NCI-H1436 treated with DMSO at 0.1 percent for 48 hours (cell line): ENCODE results near the gene LGALS4.
"Not testable (repeated sequence)": the region's sequence is repeated elsewhere in the genome, so short reads cannot be mapped to it uniquely, and the experiment has no call there.

ENCODE experiments used
- DNase-seq: peaks from one replicate; lab custom pipeline; 2025; lab: John Stamatoyannopoulos, UW

Gene LGALS4

DNA sequence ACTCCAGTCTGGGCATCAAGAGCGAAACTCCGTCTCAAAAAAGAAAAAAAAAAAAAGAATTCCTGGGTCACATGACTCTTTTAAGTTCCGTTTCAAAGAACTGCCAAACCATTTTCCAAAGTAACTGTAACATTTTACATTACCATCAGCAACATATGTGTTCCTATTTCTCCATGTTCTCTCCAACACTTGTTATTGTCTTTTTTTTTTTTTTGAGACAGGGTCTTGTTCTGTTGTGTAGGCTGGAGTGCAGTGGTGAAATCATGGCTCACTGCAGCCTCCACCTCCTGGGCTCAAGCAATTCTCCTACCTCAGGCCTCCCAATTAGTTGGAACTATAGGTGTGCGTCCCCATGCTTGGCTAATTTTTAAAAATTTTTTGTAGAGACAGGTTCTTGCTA, 17.2 kb downstream of the LGALS4 start:
- no peak for DNase-seq

DNA sequence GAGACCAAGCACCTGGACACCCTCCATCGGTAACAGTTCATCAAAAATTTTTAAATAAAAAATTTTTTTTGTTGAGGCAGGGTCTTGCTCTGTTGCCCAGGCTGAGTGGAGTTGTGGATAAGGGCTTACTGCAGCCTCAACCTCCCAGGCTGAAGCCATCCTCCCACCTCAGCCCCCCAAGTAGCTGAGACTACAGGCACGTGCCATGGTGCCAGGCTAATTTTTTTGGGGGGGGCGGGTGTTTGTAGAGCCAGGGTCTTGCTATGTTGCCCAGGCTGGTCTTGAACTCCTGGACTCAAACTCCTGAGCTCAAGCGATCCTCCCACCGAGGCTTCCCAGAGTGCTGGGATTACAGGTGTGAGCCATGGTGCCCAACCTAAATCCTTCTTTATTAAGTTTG, 19.1 kb downstream of the LGALS4 start:
- DNase-seq, result no peak

DNA sequence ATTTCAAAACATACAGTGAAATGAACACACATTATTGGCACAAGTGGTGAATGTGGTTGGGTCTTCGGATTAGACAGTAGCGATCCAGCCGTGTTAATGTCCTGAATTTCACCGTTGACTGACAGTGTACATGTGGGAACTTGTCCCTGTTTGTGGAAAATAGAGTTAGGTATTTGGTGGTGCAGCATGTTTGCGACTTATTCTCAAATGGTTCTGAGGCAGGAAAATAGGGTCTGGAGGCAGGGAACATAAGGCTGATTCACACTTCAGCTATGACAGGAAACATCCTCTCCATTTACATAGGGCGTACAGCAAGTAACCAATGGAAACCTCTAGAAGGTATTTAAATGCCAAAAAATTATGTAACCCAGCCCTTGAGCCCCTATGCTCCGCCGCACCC, 19.6 kb downstream of the LGALS4 start:
- DNase-seq, result no peak

DNA sequence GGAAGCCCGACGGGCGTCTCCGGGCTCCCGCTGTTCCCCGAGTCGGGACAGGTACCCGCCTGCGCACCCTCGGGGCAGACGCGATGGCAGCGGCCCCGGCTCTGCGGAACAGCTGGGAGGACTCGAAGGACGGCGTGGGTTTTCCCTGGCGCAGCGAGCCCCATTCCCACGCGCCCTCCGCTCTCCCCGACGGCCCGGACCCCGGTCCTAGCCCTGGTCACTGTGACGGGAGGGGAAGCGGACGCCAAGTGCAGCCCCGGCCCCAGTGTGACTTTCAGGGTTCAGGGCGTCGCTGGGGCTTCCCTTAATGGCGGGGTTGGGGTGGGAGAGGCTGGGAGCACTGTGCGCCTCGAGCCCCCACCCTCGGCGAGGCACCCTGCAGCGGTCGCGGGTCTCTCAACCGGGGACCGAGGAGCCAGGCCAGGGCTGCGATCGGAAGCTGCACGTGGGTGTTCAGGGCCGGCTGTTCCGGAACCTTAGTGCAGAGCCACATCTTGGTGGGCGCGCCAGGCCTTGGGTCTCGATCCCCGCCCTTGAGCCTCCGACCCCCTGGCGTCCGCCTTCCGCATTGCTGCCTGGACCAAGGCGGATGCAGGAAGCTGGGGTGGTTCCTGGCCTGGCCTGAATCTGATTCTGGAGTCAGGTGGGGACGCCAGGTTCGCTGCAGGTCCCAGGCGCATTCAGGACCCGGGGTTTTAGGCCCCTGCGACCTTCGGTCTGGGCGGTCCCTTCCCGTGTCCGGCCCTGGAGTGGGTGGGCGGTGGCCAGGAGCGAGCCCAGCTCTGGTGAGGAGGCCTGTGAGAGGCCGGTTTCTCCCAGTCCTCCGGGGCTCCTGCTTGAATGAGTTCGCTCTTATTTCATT, 20.3 kb downstream of the LGALS4 start:
- no peak for DNase-seq

DNA sequence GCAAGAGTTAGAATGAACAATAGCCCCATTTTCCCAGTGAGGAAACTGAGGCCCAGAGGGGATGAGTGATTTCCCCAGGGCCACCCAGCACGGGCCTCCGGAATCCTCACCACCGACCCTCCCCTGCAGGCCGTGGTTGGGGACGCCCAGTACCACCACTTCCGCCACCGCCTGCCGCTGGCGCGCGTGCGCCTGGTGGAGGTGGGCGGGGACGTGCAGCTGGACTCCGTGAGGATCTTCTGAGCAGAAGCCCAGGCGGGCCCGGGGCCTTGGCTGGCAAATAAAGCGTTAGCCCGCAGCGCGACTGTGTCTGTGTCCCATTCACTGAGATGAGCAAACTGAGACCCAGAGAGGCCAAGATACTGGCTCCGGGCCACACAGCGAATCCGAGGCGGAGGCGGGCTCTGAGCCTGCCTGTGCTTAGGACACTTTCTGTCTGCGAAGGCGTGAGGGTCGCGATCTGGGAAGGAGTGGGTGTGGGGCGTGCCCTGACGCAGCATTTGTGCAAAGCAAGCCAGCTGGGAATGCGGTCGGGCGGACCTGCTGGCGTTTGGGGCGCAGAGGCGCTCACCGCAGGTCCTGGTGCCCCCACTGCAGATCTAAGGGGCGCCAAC, 21.2 kb downstream of the LGALS4 start:
- DNase-seq, result not testable (repeated sequence)

DNA sequence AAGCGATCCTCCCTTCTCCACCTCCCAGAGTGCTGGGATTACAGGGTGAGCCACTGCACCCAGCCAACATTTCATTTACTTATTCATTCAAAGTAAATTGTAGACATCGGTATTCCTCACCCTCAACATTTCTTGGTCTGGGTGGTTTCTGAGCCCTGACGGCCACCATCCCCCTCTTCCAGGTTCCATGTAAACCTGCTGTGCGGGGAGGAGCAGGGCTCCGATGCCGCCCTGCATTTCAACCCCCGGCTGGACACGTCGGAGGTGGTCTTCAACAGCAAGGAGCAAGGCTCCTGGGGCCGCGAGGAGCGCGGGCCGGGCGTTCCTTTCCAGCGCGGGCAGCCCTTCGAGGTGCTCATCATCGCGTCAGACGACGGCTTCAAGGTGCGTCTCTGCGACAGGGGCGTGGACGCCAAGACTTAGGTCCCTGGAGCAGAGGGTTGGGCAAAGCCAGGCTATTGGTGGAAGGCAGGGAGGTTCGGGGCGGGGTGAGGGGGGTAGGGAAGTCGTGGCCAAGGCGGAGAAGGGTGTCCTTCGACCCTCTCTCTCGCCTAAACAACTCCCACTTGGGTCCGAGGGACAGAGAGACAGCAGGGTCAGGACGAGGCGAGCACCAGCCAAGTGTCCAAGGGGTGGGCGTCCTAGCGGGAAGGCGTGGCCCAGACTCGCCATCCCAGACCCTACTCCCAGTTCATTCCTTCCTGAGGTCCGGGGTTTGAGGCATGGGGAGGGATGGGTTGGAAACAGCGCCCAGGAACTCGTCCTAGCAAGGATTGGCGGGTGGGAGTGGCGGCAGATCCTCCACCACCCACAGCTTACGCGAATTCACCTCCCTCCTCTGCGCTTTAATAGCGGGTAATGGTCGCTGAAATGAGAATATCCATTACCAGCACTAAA, 22.0 kb downstream of the LGALS4 start:
- DNase-seq, result not testable (repeated sequence)

DNA sequence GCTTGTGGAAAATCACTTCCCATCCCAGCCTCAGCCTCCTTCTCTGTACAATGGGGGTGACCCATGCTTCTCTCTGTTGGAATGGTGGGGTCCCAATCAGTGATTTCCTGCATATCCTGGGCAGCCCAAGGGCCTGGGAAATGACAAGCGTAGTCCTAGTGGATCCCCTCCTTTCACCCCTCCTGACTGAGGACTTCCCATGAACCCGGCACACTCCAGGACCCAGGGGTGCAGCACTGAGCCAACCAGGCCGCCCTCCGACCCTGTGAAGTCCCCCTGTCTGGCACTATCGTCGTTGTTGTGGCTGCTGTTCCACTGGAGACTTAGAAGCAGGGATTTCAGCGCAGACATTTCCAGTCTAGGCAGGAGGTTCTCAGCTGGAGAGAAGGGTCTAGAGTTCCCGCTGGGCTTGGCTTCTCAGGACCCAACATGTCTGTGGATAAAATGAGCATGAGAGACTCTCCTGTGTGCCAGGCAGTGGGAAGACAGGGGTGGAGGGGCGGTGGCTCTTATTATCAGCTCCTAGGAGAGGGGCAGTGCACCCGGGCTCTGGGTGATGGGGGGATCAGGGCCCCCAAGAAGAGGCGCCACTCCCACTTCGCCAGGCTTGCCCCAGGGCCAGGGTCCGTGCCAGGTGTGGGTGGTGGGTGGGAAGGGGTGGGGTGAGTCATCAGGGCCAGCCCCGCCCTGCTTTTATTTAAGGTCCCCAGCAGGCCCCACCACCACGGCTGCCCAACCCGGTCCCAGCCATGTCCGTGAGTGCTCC, 24.1 kb downstream of the LGALS4 start, which contains the start of gene LGALS7B:
Gene LGALS7B, plus strand, starts transcription at position 723 of the 766 bp plus-strand sequence. Its CDS starts 27 bp downstream, at position 750.
- DNase-seq, result no peak

DNA sequence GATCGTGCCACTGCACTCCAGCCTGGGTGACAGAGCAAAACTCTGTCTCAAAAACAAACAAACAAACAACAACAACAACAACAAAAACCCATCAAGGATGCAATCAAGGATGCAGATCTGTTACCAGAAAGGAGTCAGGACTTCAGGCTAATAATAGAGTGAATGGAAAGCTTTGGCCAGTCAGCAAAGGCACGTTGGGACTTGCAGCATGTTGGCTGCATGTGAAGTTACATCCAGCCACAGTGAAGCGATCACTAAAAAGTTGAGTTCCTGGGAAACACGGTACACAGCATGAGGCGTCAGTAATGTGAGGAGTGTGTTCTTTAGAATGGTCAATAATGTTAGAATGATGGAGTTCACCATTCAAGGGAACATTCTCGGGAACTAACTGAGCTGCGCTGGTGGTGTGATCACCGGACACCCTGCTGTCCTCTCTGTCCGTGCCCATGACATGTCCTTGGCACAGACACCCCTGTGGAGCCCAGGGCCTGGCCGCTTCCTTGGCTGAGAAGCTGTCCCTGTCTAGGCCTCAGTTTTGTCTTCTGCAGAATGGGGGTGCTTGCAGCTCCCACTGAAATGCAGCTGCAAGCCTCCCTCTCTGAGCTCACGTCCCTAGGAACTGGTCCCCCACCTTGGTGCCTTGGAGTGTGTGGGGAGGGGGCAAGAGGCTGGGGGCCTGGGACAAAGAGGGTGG, 26.0 kb downstream of the LGALS4 start:
- no peak for DNase-seq

DNA sequence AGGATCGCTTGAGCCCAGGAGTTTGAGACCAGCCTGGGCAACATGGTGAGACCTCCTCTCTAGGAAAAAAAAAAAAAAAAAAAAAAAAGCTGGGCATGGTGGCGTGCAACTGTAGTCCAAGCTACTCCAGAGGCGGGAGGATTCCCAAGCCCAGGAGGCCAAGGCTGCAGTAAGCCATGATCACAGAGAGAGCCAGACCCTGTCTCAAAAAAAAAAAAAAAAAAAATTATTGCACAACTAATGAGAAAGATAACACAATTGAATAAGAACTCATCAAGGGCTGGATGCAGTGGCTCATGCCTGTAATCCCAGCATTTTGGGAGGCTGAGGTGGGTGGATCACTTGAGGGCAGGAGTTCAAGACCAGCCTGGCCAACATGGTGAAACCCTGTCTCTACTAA, 26.7 kb downstream of the LGALS4 start:
- not testable (repeated sequence) for DNase-seq

DNA sequence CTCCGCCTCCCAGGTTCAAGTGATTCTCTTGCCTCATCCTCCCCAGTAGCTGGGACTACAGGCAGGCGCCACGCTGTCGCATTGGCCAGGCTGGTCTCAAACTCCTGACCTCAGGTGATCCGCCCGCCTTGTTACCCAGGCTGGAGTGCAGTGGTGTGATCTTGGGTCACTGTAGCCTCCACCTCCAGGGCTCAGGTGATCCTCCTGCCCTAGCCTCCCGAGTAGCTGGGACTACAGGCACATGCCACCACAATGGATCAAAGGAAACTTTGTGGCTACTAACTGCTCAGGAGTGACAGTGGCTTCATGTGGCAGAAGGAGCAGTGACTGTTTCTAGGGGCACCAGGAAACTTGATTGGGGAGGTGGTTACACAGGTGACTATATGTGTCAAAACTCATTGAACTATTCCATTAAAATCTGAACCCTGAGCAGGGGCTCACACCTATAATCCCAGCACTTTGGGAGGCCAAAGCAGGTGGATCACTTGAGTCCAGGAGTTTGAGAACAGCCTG, 27.5 kb downstream of the LGALS4 start:
- DNase-seq, result no peak

DNA sequence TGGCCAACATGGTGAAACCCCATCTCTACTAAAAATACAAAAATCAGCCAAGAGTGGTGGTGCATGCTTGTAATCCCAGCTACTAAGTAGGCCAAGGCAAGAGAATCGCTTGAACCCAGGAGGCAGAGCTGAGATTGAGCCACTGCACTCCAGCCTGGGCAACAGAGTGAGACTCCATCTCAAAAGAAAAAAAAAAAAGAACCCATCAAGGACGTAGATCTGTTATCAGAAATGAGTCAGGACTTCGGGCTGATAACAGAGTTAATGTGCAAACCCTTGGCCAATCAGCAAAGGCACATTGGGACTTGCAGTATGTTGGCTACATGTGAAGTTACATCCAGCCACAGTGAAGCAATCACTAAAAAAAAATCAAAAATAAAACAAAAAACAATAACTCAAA, 28.5 kb downstream of the LGALS4 start:
- DNase-seq, result no peak

DNA sequence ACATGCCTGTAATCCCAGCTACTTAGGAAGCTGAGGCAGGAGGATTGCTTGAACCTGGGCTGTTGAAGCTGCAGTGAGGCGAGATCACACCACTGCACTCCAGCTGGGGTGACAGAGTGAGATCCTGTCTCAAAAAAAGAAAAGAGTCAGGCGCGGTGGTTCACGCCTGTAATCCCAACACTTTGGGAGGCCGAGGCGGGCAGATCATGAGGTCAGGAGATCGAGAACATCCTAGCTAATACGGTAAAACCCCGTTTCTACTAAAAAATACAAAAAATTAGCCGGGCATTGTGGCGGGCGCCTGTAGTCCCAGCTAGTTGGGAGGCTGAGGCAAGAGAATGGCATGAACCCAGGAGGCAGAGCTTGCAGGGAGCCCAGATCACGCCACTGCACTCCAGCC, 30.5 kb downstream of the LGALS4 start:
- not testable (repeated sequence) for DNase-seq

DNA sequence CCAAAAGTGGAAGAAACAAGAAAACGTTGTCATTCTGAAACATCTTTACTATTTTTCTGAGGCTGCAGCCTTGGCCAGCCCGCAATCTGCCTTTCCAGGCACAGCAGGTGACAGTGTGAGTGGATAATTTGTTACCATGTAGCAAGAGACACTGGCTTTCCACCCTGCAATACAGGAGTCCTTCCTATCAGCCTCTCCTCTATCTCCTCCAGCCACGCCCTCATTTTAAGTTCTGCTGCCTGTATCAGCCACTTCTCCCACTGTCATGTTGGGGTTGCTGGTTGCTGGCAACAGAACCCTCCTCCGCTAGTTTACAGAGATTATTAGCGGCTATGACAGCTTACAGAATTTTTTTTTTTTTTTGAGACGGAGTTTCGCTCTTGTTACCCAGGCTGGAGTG, 31.7 kb downstream of the LGALS4 start:
- DNase-seq, result no peak

DNA sequence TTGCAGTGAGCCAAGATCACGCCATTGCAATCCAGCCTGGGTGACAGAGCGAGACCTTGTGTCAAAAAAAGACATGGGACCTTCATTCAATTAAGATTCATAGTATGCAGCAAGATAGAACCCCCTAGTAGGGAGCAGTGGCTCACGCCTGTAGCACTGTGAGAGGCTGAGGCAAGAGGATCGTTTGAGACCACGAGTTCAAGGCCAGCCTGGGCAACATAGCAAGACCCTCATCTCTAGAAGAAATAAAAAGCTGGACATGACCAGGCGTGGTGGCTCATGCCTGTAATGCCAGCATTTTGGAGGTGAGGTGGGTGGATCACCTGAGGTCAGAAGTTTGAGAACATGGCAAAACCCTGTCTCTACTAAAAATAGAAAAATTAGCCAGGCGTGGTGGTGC, 32.3 kb downstream of the LGALS4 start:
- no peak for DNase-seq

DNA sequence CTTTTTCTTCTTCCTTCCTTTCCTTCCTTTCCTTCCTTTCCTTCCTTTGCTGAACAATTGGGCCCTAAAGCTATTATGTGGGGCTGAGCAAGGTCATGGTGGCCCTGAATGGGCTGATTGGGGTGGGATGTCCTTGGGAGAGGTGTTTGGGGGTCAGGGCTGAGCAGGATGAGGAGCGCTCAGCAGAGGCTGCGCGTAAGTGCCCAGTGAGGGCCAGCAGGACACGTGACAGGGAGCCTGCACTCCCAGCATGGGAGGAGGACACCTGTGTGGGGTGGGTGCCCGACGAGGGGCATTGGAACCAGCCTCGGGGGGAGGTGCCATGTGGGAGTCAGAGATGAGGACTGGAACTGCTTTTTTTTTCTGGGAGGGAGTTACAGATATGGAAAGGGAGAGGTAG, 34.0 kb downstream of the LGALS4 start:
- no peak for DNase-seq

DNA sequence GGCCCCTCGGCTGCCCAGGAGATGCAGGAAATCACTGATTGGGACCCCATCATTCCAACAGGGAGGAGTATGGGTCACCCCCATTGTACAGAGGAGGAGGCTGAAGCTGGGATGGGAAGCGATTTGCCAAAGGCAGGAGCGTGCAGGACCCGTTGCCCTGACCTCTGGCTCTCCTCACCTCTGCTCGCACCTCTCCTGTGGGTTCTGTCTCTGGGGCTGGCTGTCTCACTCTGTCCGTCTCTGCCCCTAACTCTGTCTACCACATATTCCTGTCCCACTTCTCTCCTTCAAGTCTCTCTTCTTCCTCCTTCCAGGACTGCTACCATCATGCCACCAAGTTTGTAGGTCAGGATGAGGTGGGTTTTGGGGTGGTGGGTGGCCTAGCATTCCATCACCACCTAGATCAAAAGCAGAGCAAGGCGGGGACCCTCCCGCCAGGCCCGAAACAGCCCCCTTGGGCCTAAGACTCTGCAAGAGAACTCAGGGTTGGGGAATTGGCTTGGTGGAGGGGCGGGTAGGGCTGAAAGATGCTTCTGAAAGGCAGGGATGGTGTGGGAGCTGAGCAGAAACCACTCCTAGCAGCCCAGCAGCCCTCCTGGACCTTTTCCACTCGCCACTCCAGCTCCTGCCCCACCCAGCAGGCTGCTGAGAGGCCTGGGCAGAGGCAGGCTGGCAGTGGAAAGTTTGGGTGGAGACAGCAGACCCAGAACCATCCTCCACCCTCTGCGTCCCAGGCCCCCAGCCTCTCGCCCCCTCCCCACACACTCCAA, 38.4 kb downstream of the LGALS4 start:
- no peak for DNase-seq

DNA sequence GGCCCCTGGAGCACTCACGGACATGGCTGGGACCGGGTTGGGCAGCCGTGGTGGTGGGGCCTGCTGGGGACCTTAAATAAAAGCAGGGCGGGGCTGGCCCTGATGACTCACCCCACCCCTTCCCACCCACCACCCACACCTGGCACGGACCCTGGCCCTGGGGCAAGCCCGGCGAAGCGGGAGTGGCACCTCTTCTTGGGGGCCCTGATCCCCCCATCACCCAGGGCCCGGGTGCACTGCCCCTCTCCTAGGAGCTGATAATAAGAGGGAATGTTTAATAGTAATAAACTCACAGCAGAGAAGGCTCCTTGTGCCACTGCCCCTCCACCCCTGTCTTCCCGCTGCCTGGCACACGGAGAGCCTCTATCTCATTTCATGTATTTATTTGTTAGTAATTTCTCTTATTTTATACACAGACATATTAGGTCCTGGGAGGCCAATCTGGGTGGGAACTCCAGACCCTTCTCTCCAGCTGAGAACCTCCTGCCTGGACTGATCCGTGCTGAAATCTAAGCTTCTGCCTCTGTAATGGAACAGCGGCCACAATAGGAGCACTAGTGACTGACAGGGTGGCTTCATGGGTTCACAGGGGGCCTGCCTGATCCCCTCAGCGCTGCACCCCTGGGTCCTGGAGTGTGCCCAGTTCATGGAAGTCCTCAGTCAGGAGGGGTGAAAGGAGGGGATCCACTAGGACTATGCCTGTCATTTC, 39.1 kb downstream of the LGALS4 start, which contains the start of gene LGALS7:
Gene LGALS7, minus strand, starts transcription at position 49 of the 709 bp plus-strand sequence. Its CDS starts 25 bp downstream, at position 24.
- no peak for DNase-seq

DNA sequence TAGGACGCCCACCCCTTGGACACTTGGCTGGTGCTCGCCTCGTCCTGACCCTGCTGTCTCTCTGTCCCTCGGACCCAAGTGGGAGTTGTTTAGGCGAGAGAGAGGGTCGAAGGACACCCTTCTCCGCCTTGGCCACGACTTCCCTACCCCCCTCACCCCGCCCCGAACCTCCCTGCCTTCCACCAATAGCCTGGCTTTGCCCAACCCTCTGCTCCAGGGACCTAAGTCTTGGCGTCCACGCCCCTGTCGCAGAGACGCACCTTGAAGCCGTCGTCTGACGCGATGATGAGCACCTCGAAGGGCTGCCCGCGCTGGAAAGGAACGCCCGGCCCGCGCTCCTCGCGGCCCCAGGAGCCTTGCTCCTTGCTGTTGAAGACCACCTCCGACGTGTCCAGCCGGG, 41.2 kb downstream of the LGALS4 start:
- not testable (repeated sequence) for DNase-seq

DNA sequence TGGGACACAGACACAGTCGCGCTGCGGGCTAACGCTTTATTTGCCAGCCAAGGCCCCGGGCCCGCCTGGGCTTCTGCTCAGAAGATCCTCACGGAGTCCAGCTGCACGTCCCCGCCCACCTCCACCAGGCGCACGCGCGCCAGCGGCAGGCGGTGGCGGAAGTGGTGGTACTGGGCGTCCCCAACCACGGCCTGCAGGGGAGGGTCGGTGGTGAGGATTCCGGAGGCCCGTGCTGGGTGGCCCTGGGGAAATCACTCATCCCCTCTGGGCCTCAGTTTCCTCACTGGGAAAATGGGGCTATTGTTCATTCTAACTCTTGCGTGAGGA, 41.8 kb downstream of the LGALS4 start:
- not testable (repeated sequence) for DNase-seq
